Endodermal cell (in vitro differentiated cells): ENCODE data around the gene IRF2BP2. TPM values are rescaled to one million over a fixed set of nuclear protein-coding genes. Genes with fewer than 3 reads are reported as not detected.

Experiments
- DNase-seq: peaks from one replicate; pipeline ENCODE4 v3.0.0-alpha.2; 2017
- H3K27ac ChIP-seq: 2 replicates; pipeline ENCODE4 v1.5.1; 2013; ENCODE audit warnings: mild to moderate bottlenecking, low read depth, low read length, moderate library complexity
- H3K27me3 ChIP-seq: 2 replicates; pipeline ENCODE4 v1.6.1; 2013; ENCODE audit warnings: mild to moderate bottlenecking, low read length, moderate library complexity; ENCODE audit not compliant: insufficient read depth, control insufficient read depth, poor library complexity, severe bottlenecking
- H3K36me3 ChIP-seq: 2 replicates; pipeline ENCODE4 v1.7.0; 2013; ENCODE audit warnings: mild to moderate bottlenecking, low read length, moderate library complexity; ENCODE audit not compliant: control insufficient read depth, insufficient read depth
- H3K4me1 ChIP-seq: one replicate; pipeline ENCODE4 v1.7.0; 2013; ENCODE audit warnings: low read length; ENCODE audit not compliant: control insufficient read depth, insufficient read depth
- H3K4me3 ChIP-seq: 2 replicates; pipeline ENCODE4 v1.5.1; 2013; ENCODE audit warnings: mild to moderate bottlenecking, low read length, moderate library complexity
- H3K9ac ChIP-seq: 2 replicates; pipeline ENCODE4 v1.6.1; 2013; ENCODE audit warnings: mild to moderate bottlenecking, low read length, moderate library complexity; ENCODE audit not compliant: poor library complexity, severe bottlenecking; ENCODE audit errors: extremely low read depth
- H3K9me3 ChIP-seq: 2 replicates; pipeline ENCODE4 v1.6.1; 2013; ENCODE audit warnings: mild to moderate bottlenecking, low read length, moderate library complexity; ENCODE audit not compliant: control insufficient read depth
- H3K27ac Mint-ChIP-seq: 2 replicates; pipeline ENCODE4 v1.8.0; 2020; ENCODE audit warnings: mixed read lengths
- H3K27me3 Mint-ChIP-seq: 2 replicates; pipeline ENCODE4 v1.8.0; 2021; ENCODE audit warnings: mild to moderate bottlenecking, mixed read lengths; ENCODE audit not compliant: insufficient read depth
- H3K36me3 Mint-ChIP-seq: 2 replicates; pipeline ENCODE4 v1.8.0; 2020; ENCODE audit warnings: low read depth, mixed read lengths
- H3K4me1 Mint-ChIP-seq: 2 replicates; pipeline ENCODE4 v1.8.0; 2020; ENCODE audit warnings: mixed read lengths
- H3K4me3 Mint-ChIP-seq: 2 replicates; pipeline ENCODE4 v1.8.0; 2020; ENCODE audit warnings: mild to moderate bottlenecking, moderate library complexity, mixed read lengths
- H3K9me3 Mint-ChIP-seq: 2 replicates; pipeline ENCODE4 v1.8.0; 2020; ENCODE audit warnings: mild to moderate bottlenecking, mixed read lengths
- WGBS, 2 experiments: methylation state at CpG; one replicate each; pipeline versions ENCODE4 v1.1.5 to v1.1.7; 2013; ENCODE audit warnings: missing lambda C conversion rate in 2 of 2, mixed read lengths in 1 of 2; ENCODE audit not compliant: insufficient coverage in 1 of 2, insufficient read length in 1 of 2; 5-methylcytosine and 5-hydroxymethylcytosine counted together
- total RNA-seq, 2 donors: library from RNA; stranded (reverse); fragmentation: NEBNext Ultra II Directional in 1 of 2; extraction: Animal tissue kit (Norgen Biotek cat#: 25700) in 1 of 2; gene quantifications; 2 replicates in 1 of 2; 3 replicates in 1 of 2; pipeline ENCODE4 v1.2.1, GENCODE V29; 2021
- TF ChIP-seq, protein P1 (sequence below): fragments of 200-600 bp; sonication (generic); conservative IDR thresholded peaks from 2 replicates; pipeline ENCODE4 v1.5.0; 2021; ENCODE audit warnings: antibody characterized with exemption, mild to moderate bottlenecking

Gene IRF2BP2
- total RNA-seq, 2 donors from 2014 or later: 41.6 to 45.7 TPM

DNA sequence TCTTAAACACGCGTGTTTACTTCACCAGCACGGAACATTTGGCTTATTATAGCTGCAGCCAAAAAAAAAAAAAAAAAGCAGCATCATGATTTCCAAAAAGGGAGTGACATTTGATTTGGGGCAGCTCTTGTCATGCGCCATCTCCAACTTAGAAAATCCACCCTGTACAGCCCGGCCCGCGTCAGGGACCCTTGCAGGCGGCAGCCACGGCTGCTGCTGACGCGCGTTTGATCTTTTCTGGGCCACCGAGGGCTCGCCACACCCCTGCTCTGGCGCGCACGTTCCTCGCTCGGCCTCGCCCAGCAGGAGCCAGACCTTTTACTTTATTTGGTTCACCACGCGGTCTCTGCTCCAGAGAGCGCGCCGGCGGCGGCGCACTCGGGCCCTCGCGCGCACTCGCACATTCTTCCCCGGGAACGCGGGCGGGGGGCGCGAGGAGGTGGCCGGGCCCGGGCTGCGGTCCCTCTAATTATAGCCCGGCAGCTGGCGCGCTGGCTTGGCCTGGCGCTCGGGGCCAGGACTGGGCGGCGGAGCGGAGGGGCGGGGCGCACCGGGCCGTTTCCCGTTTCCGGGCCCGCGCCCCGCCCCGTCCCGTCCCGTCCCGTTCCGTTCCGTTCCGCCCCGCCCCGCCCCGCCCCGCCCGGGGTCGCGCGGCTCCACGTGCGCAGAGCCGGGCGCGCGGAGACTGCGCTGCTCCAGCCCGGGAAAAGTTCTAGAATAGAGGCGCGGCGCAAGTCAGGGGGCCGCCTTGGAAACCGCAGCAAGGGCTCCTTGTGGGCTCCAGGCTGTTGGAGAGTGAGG is 10.2 kb downstream of the IRF2BP2 start:
- H3K27me3 Mint-ChIP-seq: no peaks in the 10 kb centered on the region
- Histone ChIP-seq H3K27me3 (no peaks in the 10 kb centered on the region), H3K4me1 (no peaks in the 10 kb centered on the region), H3K9me3 (no peaks in the 10 kb centered on the region), H3K4me3 (peak overlapping the region; percentile 85), H3K27ac (peak overlapping the region; percentile 85), H3K9ac (peak overlapping the region; percentile 24), H3K36me3 (peaks cover 22% of the 10 kb centered on the region)
- peak; percentile 93 for DNase-seq
- H3K36me3 Mint-ChIP-seq: no peaks in the 10 kb centered on the region
- H3K4me1 Mint-ChIP-seq: peaks cover 30% of the 10 kb centered on the region
- peaks cover 6% of the 10 kb centered on the region for H3K9me3 Mint-ChIP-seq
- H3K4me3 Mint-ChIP-seq: peak overlapping the region; percentile 70
- WGBS, 2 experiments: 0 to 3% methylated on average over 6 to 87 of the region's 87 CpGs
- TF ChIP-seq, protein P1, sequence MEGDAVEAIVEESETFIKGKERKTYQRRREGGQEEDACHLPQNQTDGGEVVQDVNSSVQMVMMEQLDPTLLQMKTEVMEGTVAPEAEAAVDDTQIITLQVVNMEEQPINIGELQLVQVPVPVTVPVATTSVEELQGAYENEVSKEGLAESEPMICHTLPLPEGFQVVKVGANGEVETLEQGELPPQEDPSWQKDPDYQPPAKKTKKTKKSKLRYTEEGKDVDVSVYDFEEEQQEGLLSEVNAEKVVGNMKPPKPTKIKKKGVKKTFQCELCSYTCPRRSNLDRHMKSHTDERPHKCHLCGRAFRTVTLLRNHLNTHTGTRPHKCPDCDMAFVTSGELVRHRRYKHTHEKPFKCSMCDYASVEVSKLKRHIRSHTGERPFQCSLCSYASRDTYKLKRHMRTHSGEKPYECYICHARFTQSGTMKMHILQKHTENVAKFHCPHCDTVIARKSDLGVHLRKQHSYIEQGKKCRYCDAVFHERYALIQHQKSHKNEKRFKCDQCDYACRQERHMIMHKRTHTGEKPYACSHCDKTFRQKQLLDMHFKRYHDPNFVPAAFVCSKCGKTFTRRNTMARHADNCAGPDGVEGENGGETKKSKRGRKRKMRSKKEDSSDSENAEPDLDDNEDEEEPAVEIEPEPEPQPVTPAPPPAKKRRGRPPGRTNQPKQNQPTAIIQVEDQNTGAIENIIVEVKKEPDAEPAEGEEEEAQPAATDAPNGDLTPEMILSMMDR: no peak
- H3K27ac Mint-ChIP-seq: peak overlapping the region; percentile 89

DNA sequence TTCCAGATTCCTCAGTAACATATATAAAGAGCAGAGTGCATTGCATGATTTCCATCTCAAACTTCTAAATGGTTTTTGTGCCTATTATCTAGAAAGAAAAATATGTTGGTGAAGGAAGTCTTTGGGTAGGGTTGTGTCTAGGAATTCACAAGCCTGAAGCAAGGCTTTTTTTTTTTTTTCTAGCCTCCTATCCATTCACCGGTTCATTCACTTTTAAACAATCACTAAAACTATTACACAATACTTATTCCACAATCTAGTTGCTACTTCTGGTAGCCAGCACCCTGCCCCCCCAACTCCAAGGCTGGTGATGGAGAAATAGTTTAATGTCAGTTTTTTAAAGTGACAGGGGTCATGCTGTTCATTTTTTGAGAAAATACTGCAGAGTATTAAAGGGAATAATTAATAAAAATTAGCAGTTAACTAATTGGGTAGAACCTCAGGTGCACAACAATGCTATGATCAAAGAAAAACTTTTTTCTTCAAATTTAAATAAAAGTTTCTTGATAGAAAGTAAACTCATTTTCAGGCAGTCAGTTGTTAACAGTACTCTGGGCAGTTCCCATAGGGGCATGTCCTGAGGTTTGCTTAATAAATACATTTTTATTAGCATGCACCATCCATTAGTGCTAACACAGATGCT is 10.9 kb downstream of the IRF2BP2 start:
- 69% methylated on average over 1 of the region's 1 CpG; no CpG with 5 or more reads in 1 of the 2 experiments for WGBS, 2 experiments
- Histone ChIP-seq H3K4me1 (no peaks in the 10 kb centered on the region), H3K9me3 (no peaks in the 10 kb centered on the region), H3K27ac (peak overlapping the region; percentile 85), H3K27me3 (no peaks in the 10 kb centered on the region), H3K36me3 (peaks cover 17% of the 10 kb centered on the region), H3K4me3 (peak overlapping the region; percentile 85), H3K9ac (peak overlapping the region; percentile 24)
- peaks cover 26% of the 10 kb centered on the region for H3K4me1 Mint-ChIP-seq
- H3K4me3 Mint-ChIP-seq: peak overlapping the region; percentile 70
- H3K27me3 Mint-ChIP-seq: no peaks in the 10 kb centered on the region
- TF ChIP-seq, protein P1: no peak
- H3K36me3 Mint-ChIP-seq: no peaks in the 10 kb centered on the region
- H3K27ac Mint-ChIP-seq: peak overlapping the region; percentile 89
- peaks cover 11% of the 10 kb centered on the region for H3K9me3 Mint-ChIP-seq
- DNase-seq: no peak

DNA sequence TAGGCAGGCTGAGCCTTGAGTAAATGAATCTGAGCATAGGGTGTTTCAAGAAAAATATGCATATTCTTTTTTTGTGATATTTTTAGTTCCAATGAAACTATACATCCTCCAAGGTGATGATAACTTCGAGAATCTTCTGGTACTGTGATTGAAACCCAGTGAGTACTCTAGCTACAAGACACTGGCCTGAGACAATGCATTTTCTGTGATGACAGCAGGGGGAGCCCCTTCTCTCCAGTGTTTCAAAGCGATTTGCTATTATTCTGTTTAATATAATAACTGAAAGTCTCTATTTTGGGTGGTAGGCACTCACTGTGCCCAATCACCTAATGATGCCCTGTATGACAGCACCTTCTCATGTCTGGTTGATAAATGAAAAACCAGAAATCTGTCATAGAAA is 12.1 kb downstream of the IRF2BP2 start:
- WGBS, 2 experiments: 56 to 100% methylated on average over 1 to 2 of the region's 2 CpGs
- Histone ChIP-seq H3K4me3 (no peak overlapping the region), H3K9ac (no peak overlapping the region), H3K27me3 (no peaks in the 10 kb centered on the region), H3K36me3 (peaks cover 10% of the 10 kb centered on the region), H3K9me3 (no peaks in the 10 kb centered on the region), H3K27ac (no peak overlapping the region), H3K4me1 (no peaks in the 10 kb centered on the region)
- H3K4me3 Mint-ChIP-seq: no peak overlapping the region
- H3K9me3 Mint-ChIP-seq: peaks cover 11% of the 10 kb centered on the region
- peak; percentile 77 for DNase-seq
- no peaks in the 10 kb centered on the region for H3K27me3 Mint-ChIP-seq
- TF ChIP-seq, protein P1: peak; percentile 84
- no peaks in the 10 kb centered on the region for H3K36me3 Mint-ChIP-seq
- H3K4me1 Mint-ChIP-seq: peaks cover 20% of the 10 kb centered on the region
- no peak overlapping the region for H3K27ac Mint-ChIP-seq
